NOMO-1 treated with DMSO at 0.1 percent for 48 hours (cell line): ENCODE measurements around the gene FBXL17.
A peak's percentile ranks its signal among the peaks of the same experiment; 100 is the strongest.
"Not testable (repeated sequence)": the region's sequence is repeated elsewhere in the genome, so short reads cannot be mapped to it uniquely, and the experiment has no call there.

Experiments
- DNase-seq: peaks from one replicate; lab custom pipeline; 2025; ENCODE audit not compliant: unreplicated experiment; lab: John Stamatoyannopoulos, UW

The FBXL17 gene

DNA sequence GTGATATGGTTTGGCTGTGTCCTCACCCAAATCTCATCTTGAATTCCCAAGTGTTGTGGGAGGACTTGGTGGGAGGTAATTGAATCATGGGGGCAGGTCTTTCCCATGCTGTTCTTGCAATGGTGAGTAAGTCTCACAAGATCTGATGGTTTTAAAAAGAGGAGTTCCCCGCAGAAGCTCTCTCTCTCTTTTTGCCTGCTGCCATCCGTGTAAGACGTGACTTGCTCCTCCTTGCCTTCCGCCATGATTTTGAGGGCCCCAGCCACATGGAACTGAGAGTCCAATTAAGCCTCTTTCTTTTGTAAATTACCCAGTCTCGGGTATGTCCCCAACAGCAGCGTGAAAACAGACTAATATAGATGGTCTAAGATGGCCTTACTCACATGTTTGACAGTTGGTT is 210.1 kb downstream of the FBXL17 start:
- DNase-seq: no peak

DNA sequence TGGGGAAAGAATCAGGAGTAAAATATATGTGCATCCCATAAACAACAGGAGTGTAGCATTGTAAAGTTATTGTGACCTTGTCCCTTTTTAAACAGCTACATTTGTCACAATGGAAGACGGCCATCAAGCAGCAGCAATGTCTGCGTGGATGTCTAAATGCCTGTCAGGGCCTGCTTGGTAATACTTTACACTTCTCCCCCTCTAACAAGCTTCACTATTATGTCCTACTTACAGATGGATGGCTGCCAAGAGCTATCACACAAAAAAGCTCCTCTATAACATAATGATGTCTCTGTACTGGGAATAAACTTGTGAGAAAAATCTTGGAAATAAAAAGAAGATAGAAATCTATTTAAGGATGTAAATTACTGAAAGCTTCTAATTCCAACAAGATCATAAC is 213.0 kb downstream of the FBXL17 start:
- no peak for DNase-seq

DNA sequence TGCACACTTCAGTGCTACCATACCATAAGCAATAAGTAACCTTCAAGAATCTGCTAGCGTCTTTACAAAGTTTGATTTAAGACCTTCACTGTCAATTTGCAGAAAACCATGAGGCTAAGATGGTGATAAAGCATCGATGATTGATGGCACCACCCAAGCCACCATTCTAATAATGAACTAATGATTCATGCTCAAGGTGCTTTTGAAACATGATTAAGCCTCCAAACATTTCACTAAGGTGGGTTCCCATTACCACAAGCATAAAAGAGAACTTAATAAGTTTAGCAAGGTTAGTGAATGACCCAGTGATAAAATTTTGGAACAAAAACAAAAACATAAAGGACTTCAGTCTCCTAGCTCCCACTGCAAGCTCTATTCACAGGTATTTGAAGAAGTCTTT is 214.7 kb downstream of the FBXL17 start:
- no peak for DNase-seq

DNA sequence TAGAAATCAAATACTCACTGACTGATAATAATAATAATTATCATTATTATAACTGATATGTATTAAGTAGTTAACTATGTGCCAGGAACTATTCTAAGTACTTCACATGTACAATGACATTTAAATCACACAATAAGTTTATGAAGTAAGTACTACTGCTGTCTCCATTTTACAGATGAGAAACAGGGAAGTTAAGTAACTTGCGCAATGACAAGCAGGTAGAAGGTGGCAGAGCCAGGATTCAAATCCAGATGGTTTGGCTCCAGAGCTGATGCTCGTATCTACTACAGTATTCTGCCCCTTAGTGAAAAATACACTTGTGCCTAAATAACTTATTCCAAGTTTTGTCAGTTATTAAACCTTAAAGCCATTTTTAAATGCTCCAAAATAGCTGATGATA is 217.3 kb downstream of the FBXL17 start:
- DNase-seq: peak; percentile 32

DNA sequence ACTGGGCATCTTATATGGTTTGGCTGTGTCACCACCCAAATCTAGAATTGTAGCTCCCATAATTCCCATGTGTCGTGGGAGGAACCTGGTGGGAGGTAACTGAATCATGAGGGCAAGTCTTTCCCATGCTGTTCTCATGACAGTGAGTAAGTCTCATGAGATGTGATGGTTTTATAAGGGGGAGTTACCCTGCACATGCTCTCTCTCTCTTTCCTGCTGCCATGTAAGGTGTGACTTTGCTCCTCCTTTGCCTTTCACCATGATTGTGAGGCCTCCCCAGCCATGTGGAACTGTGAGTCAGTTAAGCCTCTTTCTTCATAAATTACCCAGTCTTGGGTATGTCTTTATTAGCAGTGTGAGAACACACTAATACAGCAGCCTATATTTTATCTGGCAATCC is 229.0 kb downstream of the FBXL17 start:
- DNase-seq: not testable (repeated sequence)

DNA sequence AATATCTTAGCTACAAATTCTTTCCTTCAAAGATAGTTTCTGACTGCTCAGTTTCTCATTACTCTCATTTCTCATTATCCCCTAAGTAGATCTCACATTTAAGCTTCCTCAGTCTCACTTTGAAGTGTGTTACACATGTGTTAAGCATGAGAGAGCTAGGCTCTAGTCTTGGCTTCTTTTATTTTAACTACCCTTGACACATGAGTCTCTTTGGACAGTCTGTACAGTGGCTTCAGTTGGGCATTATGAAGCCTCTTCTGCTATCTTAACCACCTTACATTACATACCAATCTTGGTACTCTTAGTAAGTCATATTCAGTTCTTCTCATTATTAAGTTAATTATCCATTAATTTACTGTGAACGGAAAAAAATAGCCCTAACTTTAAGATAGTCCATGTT is 232.5 kb downstream of the FBXL17 start:
- DNase-seq: no peak

DNA sequence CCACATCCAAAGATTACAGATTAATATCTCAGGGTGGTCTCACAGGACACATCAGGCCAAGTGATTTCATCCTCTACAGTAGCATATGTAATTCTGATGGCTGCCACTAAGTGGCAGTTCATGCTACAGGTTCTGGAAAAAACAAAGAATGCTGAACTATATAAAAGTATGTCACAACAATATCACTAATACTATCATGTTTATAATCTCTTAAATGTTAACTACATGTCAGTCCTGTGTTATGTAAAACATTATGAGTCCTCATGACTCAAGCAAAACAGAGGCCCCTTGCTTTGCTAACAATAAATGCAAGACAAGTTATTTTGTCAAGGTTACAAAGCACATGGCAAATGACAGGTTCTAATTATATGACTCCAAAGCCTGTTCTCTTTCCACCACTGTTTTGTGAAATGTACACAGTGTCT is 233.2 kb downstream of the FBXL17 start:
- peak; percentile 1 for DNase-seq

DNA sequence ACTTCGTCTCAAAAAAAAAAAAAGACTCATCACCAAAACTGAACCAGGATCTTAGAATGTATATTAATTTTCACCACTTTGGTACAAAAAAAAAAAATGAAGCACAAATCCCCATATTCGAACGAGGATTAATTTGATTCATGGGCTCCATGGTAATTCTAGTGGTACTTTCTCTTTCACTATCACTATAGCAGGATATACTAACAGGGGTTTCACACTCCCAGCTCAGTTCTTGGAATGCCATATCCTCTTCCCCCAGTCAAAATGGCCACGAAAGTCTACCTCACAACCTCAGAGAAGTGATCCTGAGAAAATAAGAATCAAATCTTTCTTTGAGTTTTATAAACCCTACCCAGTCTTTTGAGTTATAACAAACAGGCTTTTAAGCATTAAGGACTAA is 235.7 kb downstream of the FBXL17 start:
- DNase-seq: no peak

DNA sequence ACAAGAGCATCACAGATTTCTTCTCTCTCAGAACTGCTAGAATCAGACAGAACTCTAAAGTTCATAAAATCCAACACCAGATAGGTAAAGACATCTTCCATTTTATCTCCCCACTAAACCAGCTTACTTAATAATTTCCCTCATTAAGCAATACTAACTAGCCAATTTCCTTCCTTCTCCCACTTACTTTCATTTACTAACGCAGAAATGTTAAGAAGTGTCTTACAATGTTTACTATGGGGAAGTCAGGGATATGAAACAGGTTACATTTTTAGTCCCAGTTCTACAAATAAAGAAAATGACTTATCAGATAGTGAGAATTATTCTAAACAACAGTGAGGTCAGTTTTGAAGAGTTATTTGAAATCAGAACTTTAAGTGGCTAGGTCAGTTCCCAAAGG is 236.5 kb downstream of the FBXL17 start:
- peak; percentile 58 for DNase-seq

DNA sequence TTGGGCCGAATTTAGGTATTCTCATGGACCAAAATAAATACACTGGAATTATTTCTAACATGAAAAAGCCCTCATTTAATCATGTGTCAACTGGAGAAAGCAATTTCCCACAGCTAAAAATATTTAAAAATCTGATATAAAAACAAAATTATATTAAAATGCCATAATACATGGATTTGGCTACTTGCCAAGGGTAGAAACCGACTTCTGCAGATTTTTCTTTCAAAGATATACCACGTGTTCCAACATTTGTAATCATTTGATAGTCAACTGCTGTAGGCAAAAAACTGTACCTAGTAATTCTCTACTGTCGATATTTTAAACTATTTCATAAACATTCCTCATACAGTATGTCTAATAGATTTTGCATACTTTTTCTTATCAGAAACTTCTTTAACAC is 237.6 kb downstream of the FBXL17 start:
- DNase-seq: no peak

DNA sequence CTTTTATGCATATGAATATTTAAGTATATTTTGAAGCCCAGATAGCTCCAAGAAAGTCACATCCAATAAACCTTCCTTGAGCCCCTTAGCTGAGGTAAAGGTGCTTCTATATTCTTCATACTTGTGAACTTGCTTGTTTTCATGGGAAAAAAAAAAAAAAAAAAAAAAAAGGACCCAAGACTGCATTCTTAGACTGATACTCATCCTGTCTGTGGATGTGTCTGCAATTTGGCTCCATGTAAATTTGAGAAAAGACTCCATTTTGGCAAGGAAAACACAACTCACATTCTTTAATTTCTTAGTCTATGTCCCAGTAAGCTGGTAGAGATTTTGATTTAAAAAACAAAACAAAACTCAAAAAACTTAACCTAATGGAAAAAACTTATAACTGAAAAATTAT is 238.3 kb downstream of the FBXL17 start:
- no peak for DNase-seq

DNA sequence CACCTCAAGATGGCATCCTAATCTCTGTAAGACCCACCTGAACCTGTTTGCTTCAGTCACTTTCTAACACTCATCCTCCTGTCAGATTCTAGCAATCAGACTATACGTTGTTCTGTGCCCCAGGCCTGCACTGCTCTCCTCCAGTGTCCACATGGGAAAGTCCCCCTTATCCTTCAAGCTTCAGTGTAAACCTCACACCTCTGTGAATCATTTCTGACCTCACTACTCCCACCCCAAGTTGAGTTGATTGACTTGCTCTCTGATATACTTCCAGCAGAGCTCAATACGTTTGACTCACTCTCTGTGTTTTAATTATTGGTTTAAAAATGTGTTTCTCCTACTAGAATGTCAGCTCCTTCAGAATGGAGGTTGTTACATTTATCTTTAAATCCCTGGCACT is 240.2 kb downstream of the FBXL17 start:
- DNase-seq: no peak

DNA sequence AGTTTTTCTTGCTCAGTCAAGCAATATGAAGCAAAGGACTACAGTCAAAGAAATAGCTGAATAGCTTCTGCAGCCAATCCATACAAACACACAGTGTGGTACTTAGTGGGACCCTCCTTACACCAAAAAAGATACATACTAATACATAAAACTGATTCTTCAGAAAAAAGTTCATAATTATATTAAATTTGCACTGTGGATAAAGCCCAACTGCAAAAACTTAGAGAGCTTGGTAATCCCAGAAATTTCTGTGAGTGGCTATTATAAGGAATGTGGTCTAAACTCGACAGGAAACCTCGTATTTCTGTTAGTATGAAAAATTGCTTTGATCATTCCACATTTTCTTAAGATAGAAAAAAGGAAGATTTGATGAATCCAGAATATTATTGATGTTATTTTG is 245.4 kb downstream of the FBXL17 start:
- no peak for DNase-seq

DNA sequence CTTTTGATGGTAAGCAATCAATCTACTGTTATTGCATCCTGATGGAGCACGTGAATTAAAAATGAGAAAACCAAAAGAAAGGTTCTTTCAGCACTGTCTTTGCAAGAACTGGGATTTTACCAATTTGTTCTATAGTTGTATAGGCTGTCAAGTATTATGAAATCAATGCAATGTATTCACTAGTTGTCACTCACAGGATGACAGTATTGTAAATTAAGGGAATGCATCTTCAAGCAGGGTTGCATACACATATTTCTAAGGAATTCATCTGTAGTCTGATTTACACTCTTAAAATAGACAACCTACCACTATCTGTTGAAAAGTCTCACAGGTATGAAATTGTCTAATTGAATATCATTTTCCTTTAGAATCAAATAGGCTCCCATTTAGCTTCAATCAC is 252.8 kb downstream of the FBXL17 start:
- no peak for DNase-seq

DNA sequence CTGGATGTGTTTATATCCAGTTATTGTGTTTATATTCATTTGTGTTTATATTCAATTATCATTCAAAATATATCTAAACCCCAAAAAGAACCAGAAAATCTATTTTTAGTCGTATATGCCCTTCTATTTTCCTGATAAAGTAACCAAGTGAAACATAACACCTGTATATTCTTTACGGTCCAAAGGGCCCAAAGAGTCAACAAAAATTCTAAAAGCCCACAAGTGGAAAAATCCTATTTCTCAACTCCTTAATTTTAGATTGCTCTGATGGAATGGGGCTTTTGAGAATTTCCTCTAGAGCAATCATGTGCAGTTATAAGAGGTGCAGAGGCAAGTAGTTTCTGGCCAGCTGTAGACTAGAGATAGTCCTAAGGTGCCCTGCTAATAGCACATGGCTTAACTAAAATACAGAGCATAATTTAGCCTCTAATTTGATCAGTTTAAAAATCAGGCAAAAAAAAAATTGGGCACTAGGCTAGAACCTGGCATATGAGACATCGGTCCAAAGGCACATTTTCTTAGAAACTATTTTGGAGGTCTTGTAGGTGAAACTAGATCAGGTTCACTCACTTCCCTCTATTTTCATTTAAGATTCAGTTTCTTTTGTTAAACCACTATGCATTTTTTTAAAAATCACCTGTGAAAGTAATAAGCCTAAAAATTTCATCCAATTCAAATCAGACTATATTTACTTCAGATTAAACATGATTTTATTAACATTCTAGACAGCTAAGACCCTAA is 256.0 kb downstream of the FBXL17 start:
- no peak for DNase-seq

DNA sequence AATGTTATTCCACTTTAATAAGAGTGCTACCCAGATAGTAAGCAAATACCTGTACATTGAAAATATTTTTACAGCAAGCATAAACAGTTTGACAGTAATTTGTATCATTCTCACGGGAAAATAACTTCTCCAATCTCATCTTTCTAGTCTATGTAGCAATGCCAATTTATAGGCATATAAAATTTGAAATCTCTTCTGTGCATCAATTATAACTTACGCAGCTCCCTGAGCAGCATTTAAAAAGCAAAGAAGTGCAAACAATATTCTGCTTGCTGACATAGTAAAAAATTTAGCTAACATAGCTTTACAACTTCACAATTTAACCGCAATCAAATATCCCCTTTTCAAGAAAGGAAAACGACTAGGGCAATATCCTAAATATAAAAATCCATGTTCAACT is 257.3 kb downstream of the FBXL17 start:
- DNase-seq: no peak

DNA sequence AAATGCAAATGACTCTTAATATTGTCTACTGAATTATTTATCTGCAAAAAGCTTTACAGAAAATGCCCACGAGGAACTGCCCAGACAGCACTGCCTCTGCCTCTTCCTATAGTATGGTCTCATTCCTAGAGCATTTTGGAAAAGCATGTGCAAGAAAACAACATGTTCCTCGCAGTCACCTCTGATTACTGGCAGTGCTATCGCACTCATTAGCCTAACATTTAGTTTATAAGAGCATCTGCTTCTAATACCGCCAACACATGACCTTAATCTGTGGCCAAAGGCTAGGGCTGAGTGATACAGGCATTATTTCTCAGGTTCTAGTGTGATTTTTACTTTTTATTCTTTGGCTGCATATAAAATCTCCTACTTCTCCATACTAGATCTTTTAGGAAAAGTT is 259.2 kb downstream of the FBXL17 start:
- no peak for DNase-seq

DNA sequence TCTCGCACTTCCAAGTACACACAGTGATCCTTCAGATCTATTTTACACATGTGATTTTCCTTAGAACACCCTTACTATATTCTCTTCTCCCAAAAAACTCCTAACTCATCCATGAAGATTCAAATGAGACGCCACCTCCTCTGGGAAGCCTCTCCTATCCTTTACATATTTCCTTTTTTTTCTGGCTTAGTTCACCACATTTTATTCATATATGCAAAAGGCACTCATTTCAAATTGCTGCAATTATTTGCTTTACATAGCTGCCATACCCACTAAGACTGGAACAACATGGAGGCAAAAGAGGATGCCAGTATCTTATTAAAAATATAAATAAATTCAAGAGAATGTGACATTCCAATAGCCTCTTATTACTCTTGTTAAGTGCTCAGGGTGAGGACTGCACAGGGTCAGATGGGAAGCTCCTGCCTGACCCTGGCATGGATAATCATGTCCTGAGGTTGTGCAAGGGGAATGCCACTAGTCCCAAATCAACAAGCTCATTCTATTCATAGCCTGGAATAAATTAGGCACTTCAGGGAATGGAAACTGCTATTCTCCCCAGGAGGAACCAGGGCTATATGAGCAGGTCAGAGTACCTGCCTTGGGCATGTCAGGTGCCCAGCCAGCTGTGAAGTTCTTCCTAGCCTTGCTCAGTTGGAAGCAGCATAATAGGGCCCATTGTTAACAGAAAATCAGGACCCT is 262.9 kb downstream of the FBXL17 start:
- DNase-seq: no peak

DNA sequence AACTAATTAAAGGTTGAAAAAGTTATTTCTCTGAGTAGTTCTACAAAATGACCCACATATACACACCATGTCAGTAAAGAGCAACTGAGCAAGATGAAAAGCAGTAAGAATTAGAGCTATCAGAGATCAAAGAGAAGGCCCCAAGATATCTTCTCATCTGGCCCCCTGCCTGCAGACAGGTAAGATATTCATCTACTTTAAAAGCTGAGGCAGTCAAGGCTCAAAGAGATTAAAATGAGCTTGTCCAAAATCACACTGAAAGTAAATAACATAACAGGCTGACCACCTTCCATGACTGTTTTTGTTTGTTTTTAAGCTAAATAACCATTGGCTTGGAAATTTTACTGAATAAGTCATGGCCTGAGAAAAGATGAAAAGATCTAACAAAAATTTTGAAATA is 266.2 kb downstream of the FBXL17 start:
- DNase-seq: no peak

DNA sequence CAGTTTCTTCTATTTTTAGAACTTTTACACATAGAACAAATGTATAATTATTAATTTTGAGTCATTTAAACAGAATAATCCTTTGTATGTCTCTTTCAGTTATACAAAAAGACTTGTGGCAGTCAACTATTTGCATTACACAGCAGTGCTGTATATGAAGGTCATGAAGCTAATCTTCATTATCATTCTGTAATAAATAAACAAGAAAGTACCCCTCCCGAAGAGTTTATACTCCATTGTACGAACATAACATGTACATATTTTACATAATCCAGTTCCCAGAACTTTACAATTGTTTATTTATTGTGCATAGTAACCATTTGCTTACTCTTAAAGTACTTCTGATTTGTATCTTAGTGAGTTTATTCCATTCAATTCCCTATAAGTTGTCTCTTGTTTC is 267.9 kb downstream of the FBXL17 start:
- no peak for DNase-seq

DNA sequence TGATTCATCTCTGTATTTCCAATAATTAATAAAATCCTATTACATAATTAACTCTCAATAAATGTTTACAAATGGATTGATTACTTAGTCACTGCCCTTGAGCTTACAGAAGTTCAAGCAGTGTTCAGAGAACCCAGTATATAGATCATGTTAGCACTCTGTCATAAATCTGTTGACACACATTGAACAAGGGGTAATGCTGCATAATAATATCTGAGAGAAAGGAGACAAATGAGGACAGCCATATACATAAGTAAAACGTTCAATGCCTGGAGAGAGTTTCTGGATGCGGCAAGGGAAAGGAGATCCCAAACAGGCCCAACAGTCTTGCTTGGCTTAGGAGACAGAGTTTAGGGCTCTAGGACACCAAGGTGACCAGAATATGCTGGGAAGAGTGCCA is 270.2 kb downstream of the FBXL17 start:
- DNase-seq: no peak

DNA sequence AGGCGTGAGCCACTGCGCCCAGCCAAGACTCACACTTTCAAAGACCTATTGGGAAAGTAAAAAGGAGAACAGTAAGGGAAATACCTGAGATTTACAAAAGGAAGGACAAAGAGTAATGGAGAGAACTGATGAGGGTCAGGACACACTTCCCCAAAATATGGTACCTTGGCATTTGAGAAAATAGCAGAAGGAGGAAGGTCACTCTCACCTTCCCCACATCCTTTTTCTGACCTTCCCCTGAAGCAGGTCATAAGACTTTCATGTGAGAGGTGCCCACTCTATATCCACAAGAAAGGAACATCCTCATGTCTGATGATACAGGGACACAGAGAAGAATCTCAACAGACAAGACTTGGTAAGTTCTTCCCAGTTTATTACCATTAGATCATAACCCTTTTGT is 272.8 kb downstream of the FBXL17 start:
- DNase-seq: no peak

DNA sequence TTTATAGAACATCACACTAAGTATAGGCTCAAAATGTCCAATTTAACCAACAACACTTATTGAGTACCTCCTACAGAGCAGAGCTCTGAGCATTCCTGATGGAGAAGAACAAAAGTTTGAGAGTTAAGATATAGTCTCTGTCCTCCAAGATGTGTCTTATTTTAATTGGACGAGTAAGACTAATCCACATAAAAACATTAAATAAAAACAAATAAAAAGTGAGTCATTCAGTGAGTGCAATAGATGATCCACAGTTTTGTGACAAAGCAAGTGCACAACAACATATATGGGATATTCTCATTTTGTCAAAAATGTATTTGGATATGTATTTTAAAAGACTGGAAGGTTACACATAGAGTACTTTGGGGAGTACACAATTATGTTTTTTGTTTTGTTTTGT is 277.4 kb downstream of the FBXL17 start:
- no peak for DNase-seq
